Motor neuron (in vitro differentiated cells): ENCODE data around the gene ARF3. TPM values are rescaled to one million over a fixed set of nuclear protein-coding genes. Genes with fewer than 3 reads are reported as not detected.

Experiments
- ATAC-seq, 8 experiments: fragments of 200-7000 bp; cut with Tn5 transposase; replicated peaks in 6 of 8; 2 replicates each; pipeline ENCODE4 v1.8.0; 2021; ENCODE audit warnings: mild to moderate bottlenecking in 8 of 8, moderate library complexity in 8 of 8
- H3K27ac ChIP-seq, 2 donors: fragments of 250-450 bp; sonication (Bioruptor Pico); 2 replicates each; pipeline ENCODE4 v1.9.0; 2021; ENCODE audit warnings: antibody characterized with exemption in 2 of 2, mild to moderate bottlenecking in 2 of 2, moderate library complexity in 1 of 2
- H3K4me1 ChIP-seq, 2 donors: fragments of 250-450 bp; sonication (Bioruptor Pico); replicated peaks in 1 of 2; 2 replicates each; pipeline ENCODE4 v1.6.1; 2021; ENCODE audit warnings: antibody characterized with exemption in 2 of 2, mild to moderate bottlenecking in 2 of 2, moderate library complexity in 1 of 2
- H3K4me3 ChIP-seq, 5 donors: fragments of 250-450 bp; sonication (Bioruptor Pico); 2 replicates each; pipeline ENCODE4 v1.9.0; 2021; ENCODE audit warnings: antibody characterized with exemption in 5 of 5, mild to moderate bottlenecking in 5 of 5, moderate library complexity in 4 of 5
- WGBS, 10 experiments: fragments of 450-650 bp; shearing (Covaris generic); methylation state at CpG; one replicate each; pipeline ENCODE4 v1.0.0; 2022; 5-methylcytosine and 5-hydroxymethylcytosine counted together
- in situ Hi-C, 9 experiments: fragments of 400-800 bp; cut with MboI; loops; one replicate each; pipeline ENCODE4 v1.15.0; 2021; ENCODE audit warnings: low sequenced_read_pairs in 9 of 9, low pct_unique_long_range_greater_than_20kb in 2 of 9; ENCODE audit not compliant: unreplicated experiment in 9 of 9
- total RNA-seq, 8 experiments: library from RNA; unstranded; fragments of 300-600 nt; gene quantifications; 2 replicates each; pipeline versions ENCODE4 v1.2.3 to v1.2.4, GENCODE V29; 2022

ARF3 gene
- total RNA-seq, 8 experiments from 2014 or later: 48.8 to 124 (median 74.2) TPM

- no peak overlapping the region for H3K27ac ChIP-seq
- in situ Hi-C loops: no loop called here
- 20 to 60% (median 30%) methylated on average over 1 to 3 of the region's 3 CpGs; no CpG with 5 or more reads in 5 of the 10 experiments for WGBS, 10 experiments
- peaks cover 4 to 16% of the 10 kb centered on the region in 2 donors for H3K4me1 ChIP-seq
- ATAC-seq: no peak
- no peak overlapping the region for H3K4me3 ChIP-seq
These were observed 11.2 kb upstream of the ARF3 start for GRCh38 chr12:48968467-48968866.

GRCh38 chr12:48967991-48968390 is 10.7 kb upstream of the ARF3 start:
- 31 to 75% (median 40%) methylated on average over 1 to 2 of the region's 7 CpGs; no CpG with 5 or more reads in 6 of the 10 experiments for WGBS, 10 experiments
- in situ Hi-C loops: no loop called here
- H3K4me1 ChIP-seq: peaks cover 4 to 16% of the 10 kb centered on the region in 2 donors
- ATAC-seq: no peak
- H3K4me3 ChIP-seq: no peak overlapping the region
- H3K27ac ChIP-seq: no peak overlapping the region

DNA sequence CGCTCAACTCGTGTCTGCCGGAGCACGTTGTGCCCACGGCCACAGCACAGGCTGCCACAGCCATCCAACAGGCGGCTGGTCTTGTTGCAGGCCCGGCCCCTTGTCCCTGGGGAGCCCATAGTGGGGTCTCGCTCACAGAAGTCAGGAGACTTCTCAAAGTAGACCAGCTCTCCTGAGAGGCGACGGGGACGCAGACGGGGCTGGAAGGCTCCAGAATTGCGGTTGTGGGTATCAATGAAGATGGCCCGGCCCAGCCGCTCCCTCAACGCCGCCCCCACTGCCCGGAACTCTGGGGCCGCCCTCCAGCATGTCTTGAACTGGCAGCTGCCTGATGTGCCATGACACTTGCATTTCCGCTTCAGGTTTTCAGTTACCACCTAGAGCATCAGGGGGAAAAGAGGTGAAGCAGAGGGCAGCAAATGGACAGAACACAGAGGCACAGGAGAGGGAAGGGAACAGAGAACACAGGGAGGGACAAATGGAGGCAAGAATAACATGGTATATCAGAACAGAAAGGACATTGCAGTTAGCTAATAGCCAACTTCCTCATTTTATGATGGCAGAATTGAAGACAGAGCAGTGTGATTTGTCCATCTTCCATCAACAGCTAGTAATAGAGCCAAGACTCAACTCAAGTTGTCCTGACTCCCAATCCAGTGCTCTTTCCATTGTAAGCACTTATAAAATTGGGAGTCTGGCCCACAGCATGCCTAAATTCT is 9.0 kb upstream of the ARF3 start:
- WGBS, 10 experiments: 33 to 100% (median 52%) methylated on average over 1 to 7 of the region's 20 CpGs; no CpG with 5 or more reads in 5 of the 10 experiments
- in situ Hi-C loops: no loop called here
- Histone ChIP-seq H3K4me3 (no peak overlapping the region), H3K27ac (no peak overlapping the region), H3K4me1 (peaks cover 4 to 16% of the 10 kb centered on the region in 2 donors)
- peak in 1 of 8 experiments; percentile 30 for ATAC-seq

GRCh38 chr12:48965298-48965838 is 8.1 kb upstream of the ARF3 start:
- peak; percentile 20 to 72 (median 55) for ATAC-seq
- H3K4me1 ChIP-seq: peaks cover 0 to 6% of the 10 kb centered on the region in 2 donors
- in situ Hi-C loops: no loop called here
- H3K27ac ChIP-seq: no peak overlapping the region
- H3K4me3 ChIP-seq: no peak overlapping the region

DNA sequence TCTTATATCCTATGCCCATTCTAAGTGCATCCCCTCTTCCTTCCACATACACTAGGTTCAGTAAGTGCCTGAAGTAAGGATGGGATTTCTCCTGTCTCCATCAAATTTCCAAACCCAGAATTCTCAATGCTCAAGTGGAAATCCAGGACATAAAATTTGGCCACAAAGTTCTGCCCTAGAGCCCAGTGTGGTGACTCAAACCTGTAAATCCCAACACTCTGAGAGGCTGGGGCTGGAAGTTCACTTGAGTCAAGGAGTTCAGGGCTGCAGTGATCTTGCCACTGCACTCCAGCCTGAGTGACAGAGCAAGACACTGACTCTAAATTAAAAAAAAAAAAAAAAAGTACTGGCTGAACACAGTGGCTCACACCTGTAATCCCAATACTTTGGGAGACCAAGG is 4.5 kb upstream of the ARF3 start:
- no peak overlapping the region for H3K27ac ChIP-seq
- no peak overlapping the region for H3K4me3 ChIP-seq
- ATAC-seq: no peak
- in situ Hi-C loops: no loop called here
- peaks cover 0 to 7% of the 10 kb centered on the region in 2 donors for H3K4me1 ChIP-seq

DNA sequence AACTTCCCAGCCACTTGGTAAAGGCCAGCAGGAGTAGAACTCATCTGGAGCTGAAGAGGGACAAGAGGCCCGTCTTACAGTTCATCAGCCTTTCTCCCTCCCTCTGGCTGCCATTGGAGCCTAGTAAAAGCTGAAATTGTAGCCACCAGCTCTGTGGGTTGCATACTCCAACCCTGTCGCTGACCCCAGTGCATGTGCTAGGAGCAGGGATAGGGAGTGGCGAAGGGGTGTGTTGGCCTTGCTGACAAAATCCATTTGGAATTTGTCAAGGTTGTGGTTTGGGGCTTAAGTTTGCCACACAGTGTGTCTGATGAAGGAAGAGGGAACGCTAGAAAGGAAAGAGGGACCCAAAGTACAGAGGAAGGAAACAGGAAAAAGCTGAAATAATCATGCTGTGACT is 4.0 kb upstream of the ARF3 start:
- ATAC-seq: no peak
- Histone ChIP-seq H3K4me1 (peaks cover 0 to 7% of the 10 kb centered on the region in 2 donors), H3K27ac (no peak overlapping the region), H3K4me3 (no peak overlapping the region)
- in situ Hi-C loops: no loop called here
- WGBS, 10 experiments: 22 to 100% (median 53%) methylated on average over 1 to 4 of the region's 4 CpGs; no CpG with 5 or more reads in 2 of the 10 experiments

- Histone ChIP-seq H3K4me3 (no peak overlapping the region), H3K4me1 (peaks cover under 1 to 7% of the 10 kb centered on the region in 2 donors), H3K27ac (no peak overlapping the region)
- ATAC-seq: no peak
- WGBS, 10 experiments: 17 to 79% (median 50%) methylated on average over 1 to 3 of the region's 3 CpGs; no CpG with 5 or more reads in 3 of the 10 experiments
- in situ Hi-C loops: no loop called here
These were observed 3.5 kb upstream of the ARF3 start for GRCh38 chr12:48960834-48961233.

GRCh38 chr12:48958049-48958388 is 732 bp upstream of the ARF3 start:
- in situ Hi-C loops: no loop called here
- ATAC-seq: no peak
- H3K27ac ChIP-seq: no peak overlapping the region
- H3K4me3 ChIP-seq: peak overlapping the region; percentile 76 to 85 (median 80)
- WGBS, 10 experiments: 14 to 67% (median 48%) methylated on average over 1 to 2 of the region's 3 CpGs; no CpG with 5 or more reads in 6 of the 10 experiments
- peaks cover 9 to 11% of the 10 kb centered on the region in 2 donors for H3K4me1 ChIP-seq

- H3K4me3 ChIP-seq: peak overlapping the region; percentile 76 to 85 (median 80)
- in situ Hi-C loops: no loop called here
- ATAC-seq: peak; percentile 66 to 84 (median 70)
- peak overlapping the region; percentile 92 to 94 for H3K27ac ChIP-seq
- 0% methylated on average over 2 to 8 of the region's 29 CpGs; no CpG with 5 or more reads in 5 of the 10 experiments for WGBS, 10 experiments
- H3K4me1 ChIP-seq: peaks cover 9 to 11% of the 10 kb centered on the region in 2 donors
These were observed 777 bp downstream of the ARF3 start for GRCh38 chr12:48956279-48957140.

- Histone ChIP-seq H3K27ac (no peak overlapping the region), H3K4me3 (no peak overlapping the region), H3K4me1 (peaks cover 9 to 11% of the 10 kb centered on the region in 2 donors)
- ATAC-seq: no peak
- in situ Hi-C loops: no loop called here
- 69 to 100% (median 92%) methylated on average over 2 to 3 of the region's 3 CpGs; no CpG with 5 or more reads in 4 of the 10 experiments for WGBS, 10 experiments
These were observed 2.3 kb downstream of the ARF3 start for GRCh38 chr12:48954841-48955501.

GRCh38 chr12:48954061-48954460 is 3.2 kb downstream of the ARF3 start:
- Histone ChIP-seq H3K27ac (no peak overlapping the region), H3K4me3 (no peak overlapping the region), H3K4me1 (peaks cover 9 to 11% of the 10 kb centered on the region in 2 donors)
- WGBS, 10 experiments: 91 to 100% (median 100%) methylated on average over 1 to 3 of the region's 3 CpGs; no CpG with 5 or more reads in 5 of the 10 experiments
- in situ Hi-C loops: no loop called here
- no peak for ATAC-seq

DNA sequence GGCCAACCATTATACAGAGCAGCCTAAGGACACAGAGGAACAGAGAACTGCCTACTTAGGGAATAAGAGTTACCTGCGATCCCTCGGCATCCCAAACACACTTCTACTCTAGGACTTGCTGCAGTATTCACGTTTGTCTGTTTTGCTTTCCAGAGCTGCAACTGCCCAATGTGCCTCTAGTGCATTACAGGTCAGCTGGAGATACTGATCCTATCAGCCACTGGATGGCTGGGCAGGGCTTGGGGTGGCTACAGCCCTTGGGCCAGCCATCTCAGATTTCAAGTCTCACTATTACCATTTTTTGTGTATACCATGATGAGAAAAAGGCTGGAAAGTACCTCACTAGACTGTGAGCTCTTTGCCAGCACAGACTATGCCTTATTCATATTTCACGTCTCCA is 4.6 kb downstream of the ARF3 start:
- WGBS, 10 experiments: 60 to 100% (median 100%) methylated on average over 1 to 2 of the region's 4 CpGs; no CpG with 5 or more reads in 4 of the 10 experiments
- peaks cover 4 to 9% of the 10 kb centered on the region in 2 donors for H3K4me1 ChIP-seq
- ATAC-seq: no peak
- H3K27ac ChIP-seq: no peak overlapping the region
- in situ Hi-C loops: no loop called here
- H3K4me3 ChIP-seq: no peak overlapping the region

DNA sequence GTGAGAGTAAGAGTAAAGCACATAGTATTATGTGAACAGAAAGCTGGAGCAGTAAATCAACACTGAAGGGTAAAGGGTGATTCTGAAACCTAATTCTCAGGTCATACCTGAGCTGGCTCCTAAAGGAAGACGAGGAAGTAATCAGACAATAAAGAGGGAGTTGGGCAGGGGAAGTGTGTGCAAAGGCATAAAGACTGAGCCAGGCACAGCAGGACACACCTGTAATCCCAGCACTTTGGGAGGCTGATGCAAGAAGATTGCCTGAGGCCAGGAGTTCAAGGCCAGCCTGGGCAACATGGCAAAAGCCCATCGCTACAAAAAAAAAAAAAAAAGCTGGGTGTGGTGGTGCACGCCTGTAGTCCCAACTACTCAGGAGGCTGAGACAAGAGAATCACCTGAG is 9.6 kb downstream of the ARF3 start:
- no peak overlapping the region for H3K4me3 ChIP-seq
- H3K4me1 ChIP-seq: no peaks in the 10 kb centered on the region
- no peak for ATAC-seq
- H3K27ac ChIP-seq: no peak overlapping the region
- in situ Hi-C loops: no loop called here
- 20 to 100% (median 100%) methylated on average over 1 to 2 of the region's 3 CpGs; no CpG with 5 or more reads in 2 of the 10 experiments for WGBS, 10 experiments
